HepG2 (cell line): ENCODE measurements around the gene ECEL1. TPM values are rescaled to one million over a fixed set of nuclear protein-coding genes. Genes with fewer than 3 reads are reported as not detected.

Experiments used
- ATAC-seq: fragments of 200-7000 bp; cut with Tn5 transposase; 3 replicates; pipeline ENCODE4 v1.9.1; 2020; ENCODE audit warnings: mild to moderate bottlenecking, moderate library complexity
- BruUV-seq: library from RNA; stranded (reverse); fragments of 400-500 nt; replicated peaks from 2 replicates; lab custom pipeline; 2021; lab: Mats Ljungman, UMichigan
- CTCF ChIA-PET: fragments of 300-600 bp; formaldehyde crosslinking; extraction: SDS; loops from one replicate; lab custom pipeline; 2021; ENCODE audit warnings: low total read pairs, inconsistent platforms, low intra/inter-chr PET ratio; lab: Yijun Ruan, JAX
- POLR2A ChIA-PET: fragments of 350-600 bp; sonication (Branson Sonifier 250); formaldehyde crosslinking; loops from one replicate; lab custom pipeline; 2020; ENCODE audit warnings: antibody characterized with exemption, inconsistent platforms; lab: Yijun Ruan, JAX
- DNase-seq: peaks from one replicate; pipeline ENCODE4 v3.0.0-alpha.2; 2015; ENCODE audit warnings: low spot score
- FAIRE-seq: peaks from 3 replicates; lab custom pipeline; 2011; peaks lifted over from hg19 to GRCh38; lab: Jason Lieb, UNC
- H2AFZ ChIP-seq: one replicate; pipeline ENCODE4 v1.6.1; 2011; ENCODE audit warnings: low read length, inconsistent platforms
- H3K27ac ChIP-seq: fragments of 300-600 bp; 3 replicates; pipeline ENCODE4 v1.8.0; 2011; ENCODE audit warnings: mixed run types, mild to moderate bottlenecking, mixed read lengths, low read length, inconsistent platforms; ENCODE audit not compliant: insufficient read depth; ENCODE audit errors: extremely low read length
- H3K27me3 ChIP-seq, 2 experiments: fragments of 200-600 bp in 1 of 2; 2 replicates in 1 of 2; 3 replicates in 1 of 2; pipeline versions ENCODE4 v1.6.0 to v1.8.0; 2011; ENCODE audit warnings: low read length in 2 of 2, mild to moderate bottlenecking in 2 of 2, moderate library complexity in 2 of 2, inconsistent platforms in 1 of 2; ENCODE audit not compliant: insufficient read depth in 2 of 2, control insufficient read depth in 1 of 2
- H3K36me3 ChIP-seq, 2 experiments: fragments of 200-600 bp in 1 of 2; replicated peaks in 1 of 2; 2 replicates in 1 of 2; 3 replicates in 1 of 2; pipeline versions ENCODE4 v1.5.1 to v1.8.0; 2011; ENCODE audit warnings: low read length in 2 of 2, inconsistent platforms in 1 of 2; ENCODE audit not compliant: insufficient read depth in 2 of 2, control insufficient read depth in 1 of 2
- H3K4me1 ChIP-seq: 2 replicates; pipeline ENCODE4 v1.5.1; 2012; ENCODE audit warnings: low read length, inconsistent platforms; ENCODE audit not compliant: insufficient read depth
- H3K4me2 ChIP-seq: 2 replicates; pipeline ENCODE4 v1.6.0; 2011; ENCODE audit warnings: low read depth, low read length, inconsistent platforms
- H3K4me3 ChIP-seq, 3 experiments: fragments of 200-600 bp in 1 of 3; sonication (generic), shearing (Covaris generic) in 1 of 3; replicated peaks in 1 of 3; 2 replicates each; pipeline ENCODE4 v1.5.1; 2011 to 2016; ENCODE audit warnings: low read length in 3 of 3, inconsistent platforms in 2 of 3, low read depth in 2 of 3, mild to moderate bottlenecking in 2 of 3, control low read depth in 1 of 3, mixed read lengths in 1 of 3; ENCODE audit not compliant: insufficient read depth in 1 of 3
- H3K79me2 ChIP-seq: one replicate; pipeline ENCODE4 v1.6.1; 2011; ENCODE audit warnings: low read length, inconsistent platforms; ENCODE audit not compliant: insufficient read depth
- H3K9ac ChIP-seq: 2 replicates; pipeline ENCODE4 v1.6.0; 2011; ENCODE audit warnings: mild to moderate bottlenecking, low read depth, low read length, inconsistent platforms; ENCODE audit not compliant: insufficient read depth
- H3K9me3 ChIP-seq: 2 replicates; pipeline ENCODE4 v1.5.1; 2012; ENCODE audit warnings: mild to moderate bottlenecking, low read length
- H4K20me1 ChIP-seq: 2 replicates; pipeline ENCODE4 v1.6.0; 2011; ENCODE audit warnings: inconsistent platforms, mild to moderate bottlenecking, low read length, moderate library complexity; ENCODE audit not compliant: insufficient read depth
- CREB1 ChIP-seq, 2 experiments: fragments of 450-650 bp in 1 of 2; IDR thresholded peaks; 2 replicates each; pipeline ENCODE4 v1.6.1; 2016 to 2017; ENCODE audit warnings: control low read depth in 1 of 2, mild to moderate bottlenecking in 1 of 2, missing compliant biosample characterization in 1 of 2, missing genetic modification characterization in 1 of 2
- HMG20B ChIP-seq: conservative IDR thresholded peaks from 2 replicates; pipeline ENCODE4 v1.6.1; 2016; ENCODE audit warnings: missing genetic modification reagents, missing compliant biosample characterization
- KMT2B ChIP-seq: IDR thresholded peaks from 2 replicates; pipeline ENCODE4 v1.6.1; 2016; ENCODE audit warnings: missing genetic modification reagents, missing compliant biosample characterization
- ZKSCAN1 ChIP-seq: fragments of 150-350 bp; IDR thresholded peaks from 2 replicates; pipeline ENCODE4 v1.6.1; 2014; ENCODE audit warnings: low read length
- ZNF205 ChIP-seq: IDR thresholded peaks from 2 replicates; pipeline ENCODE4 v1.6.1; 2018; ENCODE audit warnings: missing biosample characterization, missing genetic modification reagents
- WGBS: methylation state at CpG from one replicate; pipeline ENCODE4 v1.1.6; 2017; ENCODE audit warnings: low lambda C conversion rate; 5-methylcytosine and 5-hydroxymethylcytosine counted together
- in situ Hi-C: cut with HindIII; loops from 2 replicates; pipeline ENCODE4 v1.10.0; 2017; ENCODE audit warnings: low pct_unique_long_range_greater_than_20kb; ENCODE audit not compliant: extremely low pct_ligation_motif_present
- intact Hi-C: fragments of 100-400 bp; cut with micrococcal nuclease; formaldehyde crosslinking; loops from one replicate; pipeline ENCODE4 v1.10.0; 2022; ENCODE audit not compliant: unreplicated experiment
- polyA plus RNA-seq, 8 experiments: library from polyadenylated mRNA; depleted of rRNA in 3 of 8; stranded (reverse) in 7 of 8; unstranded in 1 of 8; fragments of >200 nt; fragmentation: Illumina TruSeq in 4 of 8; extraction: Trizol in 4 of 8; gene quantifications; 2 replicates each; pipeline versions ENCODE4 v1.2.1 to v1.2.3, GENCODE V29; 2011 to 2016; ENCODE audit warnings: low read depth in 4 of 8, missing spikeins in 1 of 8, mixed read lengths in 1 of 8; ENCODE audit not compliant: insufficient read depth in 1 of 8
- total RNA-seq, 5 experiments: library from RNA; depleted of rRNA; stranded (reverse); fragments of >200 nt; fragmentation: Illumina TruSeq; extraction: Trizol; gene quantifications; 2 replicates each; pipeline ENCODE4 v1.2.3, GENCODE V29; 2016; ENCODE audit warnings: low read depth in 1 of 5

Gene ECEL1
- total and polyA plus RNA-seq, 2 of the 13 experiments (the other 11 are each of a cell fraction or from before 2014, with no cell fraction given), result not detected

DNA sequence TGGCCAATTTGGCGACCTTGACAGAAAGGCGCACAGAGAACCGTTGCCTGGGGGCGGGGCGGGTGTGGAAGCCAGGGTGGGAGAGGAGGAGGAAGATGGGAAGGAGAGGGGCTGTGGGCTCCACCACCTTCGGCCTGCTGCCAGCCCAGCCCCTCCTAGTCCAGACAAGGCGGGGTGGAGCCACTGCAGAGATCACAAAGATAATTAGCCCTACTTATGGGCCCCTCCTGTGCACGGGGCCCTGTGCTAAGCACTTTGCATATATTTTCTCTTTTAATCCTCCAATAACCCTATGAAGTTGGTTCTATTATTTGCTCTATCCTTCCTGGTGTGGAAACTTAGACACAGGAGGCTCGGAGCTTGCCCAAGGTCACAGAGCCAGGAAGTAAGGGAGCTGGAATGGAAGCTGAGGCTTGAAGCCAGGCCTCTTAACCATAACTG, 13.7 kb upstream of the ECEL1 start:
- no peaks in the 10 kb centered on the region for H3K9me3 ChIP-seq
- H3K36me3 ChIP-seq, result no peaks in the 10 kb centered on the region
- H3K4me2 ChIP-seq, result no peak overlapping the region
- no peak overlapping the region for H3K9ac ChIP-seq
- no peaks in the 10 kb centered on the region for H3K79me2 ChIP-seq
- in situ Hi-C loops (no loop called here), intact Hi-C loops (no loop called here)
- peaks cover 18 to 88% of the 10 kb centered on the region in 2 experiments for H3K27me3 ChIP-seq
- no peak overlapping the region for H3K27ac ChIP-seq
- no TSS peak for BruUV-seq
- 21% methylated on average over 9 of the region's 9 CpGs for WGBS
- no peak for TF ChIP-seq HMG20B (CRISPR knock-in tag)
- no peak for TF ChIP-seq ZNF205
- TF ChIP-seq, all 625 proteins: peak for 0
- POLR2A ChIA-PET, result interaction anchor here (1.0 kb wide), 1 partner anchor 49 kb away, joined by 3 read pairs; the partner anchor contains the start of genes EIF4E2 and TIGD1
- Histone ChIP-seq H3K4me3 (no peak overlapping the region), H4K20me1 (no peaks in the 10 kb centered on the region), H3K4me1 (peaks cover 11% of the 10 kb centered on the region), H2AFZ (no peak overlapping the region)
- ATAC-seq (no peak), DNase-seq (no peak), FAIRE-seq (no peak)
- CTCF ChIA-PET, result no interaction called here

DNA sequence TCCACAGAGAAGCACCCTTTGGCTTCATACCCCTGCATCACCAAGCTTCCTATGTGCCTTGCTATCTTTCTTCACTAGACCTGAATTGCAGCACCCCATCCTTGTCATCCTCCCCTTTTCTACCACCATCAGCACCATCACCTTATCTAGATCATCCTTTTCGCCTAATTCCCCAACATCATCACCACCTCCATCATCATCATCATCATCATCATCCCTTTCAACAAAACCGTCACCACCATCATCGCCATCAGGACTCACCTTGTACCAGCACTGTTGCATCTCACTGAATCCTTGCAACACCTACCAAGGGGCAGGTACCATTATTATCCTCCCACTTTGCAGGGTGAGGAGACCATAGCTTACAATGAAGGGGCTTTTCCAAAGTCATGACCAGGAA, 10.8 kb upstream of the ECEL1 start:
- Histone ChIP-seq H2AFZ (no peak overlapping the region), H3K4me3 (no peak overlapping the region), H3K4me2 (no peak overlapping the region), H3K79me2 (no peaks in the 10 kb centered on the region), H3K36me3 (no peaks in the 10 kb centered on the region), H3K27me3 (peaks cover 17 to 86% of the 10 kb centered on the region in 2 experiments), H3K27ac (no peak overlapping the region), H4K20me1 (no peaks in the 10 kb centered on the region), H3K9ac (no peak overlapping the region), H3K9me3 (no peaks in the 10 kb centered on the region), H3K4me1 (peaks cover 6% of the 10 kb centered on the region)
- in situ Hi-C loops, result no loop called here
- WGBS, result 28% methylated on average over 3 of the region's 3 CpGs
- ChIA-PET POLR2A (no interaction called here), CTCF (no interaction called here)
- TF ChIP-seq ZKSCAN1 (no peak), CREB1 (IDR thresholded peaks at IDR 0.05) (peak; percentile 88), CREB1 (CRISPR knock-in tag; IDR thresholded peaks at IDR 0.05) (no peak), KMT2B (CRISPR knock-in tag) (no peak)
- FAIRE-seq (no peak), DNase-seq (no peak), ATAC-seq (no peak)
- BruUV-seq, result no TSS peak
- intact Hi-C loops, result no loop called here
